Prostate gland (tissue), 2 donors: ENCODE results near the gene APOM.

ENCODE experiments used
- POLR2A ChIP-seq: fragments of 450-650 bp; IDR thresholded peaks from one replicate; pipeline ENCODE4 v1.6.1; 2016; ENCODE audit warnings: antibody characterized with exemption, mild to moderate bottlenecking
- TF ChIP-seq, protein P1 (sequence below), 4 experiments: fragments of 200-600 bp in 2 of 4; fragments of 450-650 bp in 2 of 4; sonication (generic) in 2 of 4; IDR thresholded peaks; 1 replicate in 3 of 4; 2 replicates in 1 of 4; pipeline ENCODE4 v1.5.1; 2016 to 2019; ENCODE audit warnings: antibody characterized with exemption in 4 of 4, mild to moderate bottlenecking in 2 of 4, moderate library complexity in 2 of 4

DNA sequence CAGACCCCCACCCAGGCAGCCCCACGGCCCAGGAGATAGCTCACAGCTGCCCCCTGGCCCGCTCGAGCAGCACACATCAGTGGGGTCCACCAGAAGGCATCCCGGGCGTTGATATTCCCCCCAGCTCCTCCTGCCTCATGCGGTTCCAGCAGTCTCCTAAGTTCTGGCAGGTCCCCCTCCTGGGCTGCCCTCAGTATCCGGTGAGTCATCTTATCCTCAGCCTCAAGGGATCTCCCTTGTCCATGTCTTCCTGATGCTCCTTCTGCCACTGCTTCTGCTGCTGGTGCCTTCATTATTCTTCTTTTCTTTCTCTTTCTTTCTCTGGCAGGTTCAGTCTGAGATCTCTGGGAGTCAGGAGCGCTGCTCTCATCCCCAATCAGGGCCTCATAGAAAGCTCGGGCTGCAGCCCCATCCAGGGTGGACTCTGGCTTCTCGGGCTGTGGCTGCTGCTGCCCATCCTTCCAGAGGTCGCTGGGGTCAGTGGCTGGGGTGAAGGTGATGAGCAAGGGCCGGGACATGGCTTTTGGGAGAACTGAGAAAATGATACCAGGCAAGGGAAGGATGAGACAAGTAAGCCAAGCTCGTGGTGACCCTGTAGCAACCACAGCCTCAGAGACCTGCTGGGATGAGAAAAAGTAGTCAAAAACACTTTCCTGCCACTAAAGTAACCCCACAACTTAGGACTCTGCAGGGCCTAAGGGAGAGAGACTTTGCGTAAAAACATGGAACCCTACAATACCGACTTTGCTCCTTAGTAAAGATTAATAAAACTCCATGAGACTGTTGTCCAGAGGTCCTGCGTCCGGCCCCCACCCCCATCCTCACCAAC lies 8.5 kb downstream of the APOM start:
- TF ChIP-seq POLR2A: no peak
- TF ChIP-seq, protein P1, sequence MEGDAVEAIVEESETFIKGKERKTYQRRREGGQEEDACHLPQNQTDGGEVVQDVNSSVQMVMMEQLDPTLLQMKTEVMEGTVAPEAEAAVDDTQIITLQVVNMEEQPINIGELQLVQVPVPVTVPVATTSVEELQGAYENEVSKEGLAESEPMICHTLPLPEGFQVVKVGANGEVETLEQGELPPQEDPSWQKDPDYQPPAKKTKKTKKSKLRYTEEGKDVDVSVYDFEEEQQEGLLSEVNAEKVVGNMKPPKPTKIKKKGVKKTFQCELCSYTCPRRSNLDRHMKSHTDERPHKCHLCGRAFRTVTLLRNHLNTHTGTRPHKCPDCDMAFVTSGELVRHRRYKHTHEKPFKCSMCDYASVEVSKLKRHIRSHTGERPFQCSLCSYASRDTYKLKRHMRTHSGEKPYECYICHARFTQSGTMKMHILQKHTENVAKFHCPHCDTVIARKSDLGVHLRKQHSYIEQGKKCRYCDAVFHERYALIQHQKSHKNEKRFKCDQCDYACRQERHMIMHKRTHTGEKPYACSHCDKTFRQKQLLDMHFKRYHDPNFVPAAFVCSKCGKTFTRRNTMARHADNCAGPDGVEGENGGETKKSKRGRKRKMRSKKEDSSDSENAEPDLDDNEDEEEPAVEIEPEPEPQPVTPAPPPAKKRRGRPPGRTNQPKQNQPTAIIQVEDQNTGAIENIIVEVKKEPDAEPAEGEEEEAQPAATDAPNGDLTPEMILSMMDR (IDR thresholded peaks at IDR 0.05): no peak
